Activated T-helper 2 cell treated with anti-CD3 and anti-CD28 coated beads, Interferon-gamma antibody, Interleukin-2, Interleukin-4, amounts not matched to agents 10 μg/mL and 5 μg/mL and 100 μg/mL, durations not matched to agents 14 hours and 24 hours and 36 hours (primary cell): ENCODE measurements around the gene DPEP3. TPM values are rescaled to one million over a fixed set of nuclear protein-coding genes. Genes with fewer than 3 reads are reported as not detected.
"Not testable (repeated sequence)": the region's sequence is repeated elsewhere in the genome, so short reads cannot be mapped to it uniquely, and the experiment has no call there.

ENCODE experiments used
- DNase-seq: peaks from one replicate; pipeline ENCODE4 v3.0.0; 2021; ENCODE audit warnings: low spot score
- H3K27ac Mint-ChIP-seq: one replicate; pipeline ENCODE4 v1.8.0; 2021; ENCODE audit warnings: mixed read lengths
- H3K27me3 Mint-ChIP-seq: one replicate; pipeline ENCODE4 v1.8.0; 2021; ENCODE audit warnings: low read depth, mixed read lengths
- H3K36me3 Mint-ChIP-seq: one replicate; pipeline ENCODE4 v1.8.0; 2021; ENCODE audit warnings: low read depth, mixed read lengths
- H3K4me1 Mint-ChIP-seq: one replicate; pipeline ENCODE4 v1.8.0; 2021; ENCODE audit warnings: low read depth, mixed read lengths
- H3K4me3 Mint-ChIP-seq: one replicate; pipeline ENCODE4 v1.8.0; 2021; ENCODE audit warnings: low read depth, mild to moderate bottlenecking, moderate library complexity, mixed read lengths
- H3K9me3 Mint-ChIP-seq: one replicate; pipeline ENCODE4 v1.8.0; 2021; ENCODE audit warnings: mixed read lengths
- intact Hi-C: fragments of 100-400 bp; cut with micrococcal nuclease; formaldehyde crosslinking; loops from one replicate; pipeline ENCODE4 v1.15.1; 2023
- total RNA-seq: library from RNA; stranded (reverse); gene quantifications from 2 replicates; pipeline ENCODE4 v1.2.3, GENCODE V29; 2022

DPEP3 gene
- total RNA-seq, 1 donor from 2014 or later, result not detected

DNA sequence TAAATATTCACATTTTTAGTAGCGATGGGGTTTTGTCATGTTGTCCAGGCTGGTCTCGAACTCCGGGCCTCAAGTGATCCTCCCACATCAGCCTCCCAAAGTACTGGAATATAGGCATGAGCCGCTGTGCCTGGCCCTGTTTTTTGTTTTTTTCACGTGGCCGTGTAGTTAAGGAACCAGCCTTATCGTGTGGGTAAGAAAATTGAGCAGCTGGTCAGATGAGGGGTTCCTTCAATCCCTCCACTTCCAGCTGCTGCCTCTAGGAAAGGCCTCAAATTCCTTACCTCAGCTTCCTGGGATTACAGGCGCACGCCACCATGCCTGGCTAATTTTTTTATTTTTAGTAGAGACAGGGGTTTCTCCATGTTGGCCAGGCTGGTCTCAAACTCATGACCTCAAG, 24.9 kb upstream of the DPEP3 start:
- H3K4me1 Mint-ChIP-seq, result peaks cover 15% of the 10 kb centered on the region
- intact Hi-C loops, result no loop called here
- no peaks in the 10 kb centered on the region for H3K9me3 Mint-ChIP-seq
- no peaks in the 10 kb centered on the region for H3K36me3 Mint-ChIP-seq
- H3K4me3 Mint-ChIP-seq, result no peak overlapping the region
- no peak for DNase-seq
- no peaks in the 10 kb centered on the region for H3K27me3 Mint-ChIP-seq
- H3K27ac Mint-ChIP-seq, result peak overlapping the region; percentile 83

DNA sequence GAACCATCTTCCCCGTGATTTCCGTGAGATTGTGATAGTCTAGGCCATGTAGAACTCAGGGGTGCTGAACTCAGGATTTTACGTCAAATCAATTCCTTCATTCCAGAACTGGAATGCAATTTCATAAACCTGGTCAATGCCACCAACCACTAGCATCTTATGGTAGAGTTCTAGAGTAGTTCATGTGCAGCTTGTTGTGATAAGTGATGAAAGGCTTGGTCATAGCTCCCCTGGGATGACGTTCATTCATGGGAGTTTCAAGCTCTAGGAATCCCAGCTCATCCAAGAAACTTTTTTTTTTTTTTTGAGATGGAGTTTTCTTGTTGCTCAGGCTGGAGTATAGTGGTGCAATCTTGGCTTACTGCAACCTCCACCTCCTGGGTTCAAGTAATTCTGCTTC, 22.7 kb upstream of the DPEP3 start:
- DNase-seq, result no peak
- H3K9me3 Mint-ChIP-seq, result no peaks in the 10 kb centered on the region
- H3K27me3 Mint-ChIP-seq, result no peaks in the 10 kb centered on the region
- H3K4me3 Mint-ChIP-seq, result no peak overlapping the region
- no peaks in the 10 kb centered on the region for H3K36me3 Mint-ChIP-seq
- peaks cover 32% of the 10 kb centered on the region for H3K4me1 Mint-ChIP-seq
- H3K27ac Mint-ChIP-seq, result no peak overlapping the region
- intact Hi-C loops, result no loop called here

DNA sequence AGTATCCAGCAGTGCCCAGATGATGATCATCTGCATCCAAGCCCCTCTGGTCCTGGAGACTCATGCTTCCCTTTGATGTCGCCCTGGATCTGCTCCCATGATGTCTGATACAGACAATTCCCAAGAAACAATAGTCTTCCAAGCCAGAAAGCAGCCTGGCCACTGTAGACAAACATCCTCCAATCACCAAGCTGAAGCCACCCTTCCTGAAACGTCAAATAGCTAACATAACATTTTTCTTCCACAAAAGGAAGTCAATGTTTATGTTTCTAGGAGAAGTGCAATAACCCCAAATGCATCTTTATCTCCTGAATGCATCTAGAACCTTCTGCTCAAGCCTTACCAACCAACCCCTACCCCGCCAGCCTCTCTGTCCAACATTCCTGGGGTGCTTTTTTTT, 20.2 kb upstream of the DPEP3 start:
- H3K27ac Mint-ChIP-seq, result peak overlapping the region; percentile 78
- no peak for DNase-seq
- intact Hi-C loops, result no loop called here
- no peaks in the 10 kb centered on the region for H3K27me3 Mint-ChIP-seq
- H3K4me3 Mint-ChIP-seq, result peak overlapping the region; percentile 63
- H3K4me1 Mint-ChIP-seq, result peaks cover 33% of the 10 kb centered on the region
- H3K36me3 Mint-ChIP-seq, result no peaks in the 10 kb centered on the region
- H3K9me3 Mint-ChIP-seq, result no peaks in the 10 kb centered on the region

DNA sequence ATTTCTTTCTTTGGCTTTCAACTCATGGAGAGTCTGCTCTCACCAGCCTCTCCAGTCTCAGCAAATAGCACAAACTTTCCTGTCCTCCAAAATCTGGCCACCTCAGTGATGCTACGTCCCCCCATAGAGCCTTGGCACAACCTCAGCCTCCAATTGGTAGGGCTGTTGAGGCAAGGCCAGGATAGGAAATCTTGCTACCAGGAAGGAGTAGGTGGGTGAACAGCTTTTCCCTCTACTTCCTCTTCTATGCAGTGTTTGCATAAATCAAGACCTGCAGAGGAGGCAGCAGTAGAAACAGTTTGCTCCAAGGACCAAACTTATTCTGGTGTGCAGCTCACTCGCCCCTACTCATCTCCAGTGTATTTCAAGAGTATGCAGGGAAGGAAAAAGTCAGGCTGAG, 19.7 kb upstream of the DPEP3 start:
- intact Hi-C loops, result loop anchor here (2.0 to 5.0 kb wide), 2 partner anchors 23 to 82 kb away; partner anchors contain the start of genes DDX28 and DUS2

DNA sequence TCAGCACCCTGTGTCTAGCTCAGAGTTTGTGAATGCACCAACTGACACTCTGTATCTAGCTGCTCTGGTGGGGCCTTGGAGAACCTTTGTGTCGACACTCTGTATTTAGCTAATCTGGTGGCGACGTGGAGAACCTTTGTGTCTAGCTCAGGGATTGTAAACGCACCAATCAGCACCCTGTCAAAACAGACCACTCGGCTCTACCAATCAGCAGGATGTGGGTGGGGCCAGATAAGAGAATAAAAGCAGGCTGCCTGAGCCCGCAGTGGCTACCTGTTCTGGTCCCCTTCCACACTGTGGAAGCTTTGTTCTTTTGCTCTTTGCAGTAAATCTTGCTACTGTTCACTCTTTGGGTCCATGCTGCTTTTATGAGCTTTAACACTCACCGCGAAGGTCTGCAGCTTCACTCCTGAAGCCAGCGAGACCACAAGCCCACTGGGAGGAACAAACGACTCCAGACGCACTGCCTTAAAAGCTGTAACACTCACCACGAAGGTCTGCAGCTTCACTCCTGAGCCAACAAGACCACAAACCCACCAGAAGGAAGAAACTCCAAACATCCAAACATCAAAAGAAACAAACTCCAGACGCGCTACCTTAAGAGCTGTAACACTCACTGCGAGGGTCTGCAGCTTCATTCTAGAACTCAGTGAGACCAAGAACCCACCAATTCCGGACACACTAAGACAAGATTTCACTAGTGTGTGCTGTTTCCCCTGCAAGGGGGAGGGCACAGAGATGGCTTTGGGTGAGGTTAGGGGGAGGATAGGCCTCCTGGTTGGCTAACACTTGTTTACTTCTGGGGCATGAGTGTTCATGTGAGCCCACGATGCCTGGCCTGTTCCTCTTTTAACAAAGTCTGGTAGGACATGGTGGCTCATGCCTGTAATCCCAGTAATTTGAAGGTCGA, 18.7 kb upstream of the DPEP3 start, which contains the start of gene DPEP2:
DPEP2 (minus strand) TSS at position 706 of the 910 bp plus-strand sequence. CDS start 6,272 bp downstream, outside the sequence.
- peak; percentile 31 for DNase-seq
- Mint-ChIP-seq H3K4me1 (peaks cover 41% of the 10 kb centered on the region), H3K4me3 (peak within 1 kb of the TSS; percentile 66), H3K27ac (peak within 1 kb of the TSS; percentile 90)
- not testable (repeated sequence) for H3K27me3 Mint-ChIP-seq, H3K9me3 Mint-ChIP-seq, H3K36me3 Mint-ChIP-seq
- intact Hi-C loops, result loop anchor here (2.0 to 5.0 kb wide), 2 partner anchors 24 to 83 kb away; partner anchors contain the start of genes DDX28 and DUS2

More for the DNA sequence above, 19.7 kb upstream of the DPEP3 start:
- Mint-ChIP-seq H3K27me3 (no peaks in the 10 kb centered on the region), H3K4me3 (peak overlapping the region; percentile 66), H3K36me3 (no peaks in the 10 kb centered on the region), H3K27ac (peak overlapping the region; percentile 90), H3K9me3 (no peaks in the 10 kb centered on the region), H3K4me1 (peaks cover 37% of the 10 kb centered on the region)
- DNase-seq, result no peak

DNA sequence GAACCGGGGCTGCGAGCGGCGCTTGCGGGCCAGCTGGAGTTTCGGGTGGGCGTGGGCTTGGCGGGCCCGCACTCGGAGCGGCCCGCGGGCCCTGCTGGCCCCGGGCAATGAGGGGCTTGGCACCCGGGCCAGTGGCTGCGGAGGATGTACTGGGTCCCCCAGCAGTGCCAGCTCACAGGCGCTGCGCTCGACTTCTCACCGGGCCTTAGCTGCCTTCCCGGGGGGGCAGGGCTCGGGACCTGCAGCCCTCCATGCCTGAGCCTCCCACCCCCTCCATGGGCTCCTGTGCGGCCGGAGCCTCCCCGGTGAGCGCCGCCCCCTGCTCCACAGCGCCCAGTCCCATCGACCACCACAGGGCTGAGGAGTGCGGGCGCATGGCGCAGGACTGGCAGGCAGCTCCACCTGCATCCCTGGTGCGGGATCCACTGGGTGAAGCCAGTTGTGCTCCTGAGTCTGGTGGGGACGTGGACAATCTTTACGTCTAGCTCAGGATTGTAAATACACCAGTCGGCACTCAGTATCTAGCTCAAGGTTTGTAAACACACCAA, 18.0 kb upstream of the DPEP3 start:
- not testable (repeated sequence) for H3K9me3 Mint-ChIP-seq, H3K27me3 Mint-ChIP-seq, DNase-seq, H3K4me3 Mint-ChIP-seq, H3K36me3 Mint-ChIP-seq
- peak overlapping the region; percentile 90 for H3K27ac Mint-ChIP-seq
- intact Hi-C loops, result loop anchor here (2.0 to 5.0 kb wide), 2 partner anchors 24 to 84 kb away; partner anchors contain the start of genes DDX28 and DUS2
- H3K4me1 Mint-ChIP-seq, result peaks cover 47% of the 10 kb centered on the region

DNA sequence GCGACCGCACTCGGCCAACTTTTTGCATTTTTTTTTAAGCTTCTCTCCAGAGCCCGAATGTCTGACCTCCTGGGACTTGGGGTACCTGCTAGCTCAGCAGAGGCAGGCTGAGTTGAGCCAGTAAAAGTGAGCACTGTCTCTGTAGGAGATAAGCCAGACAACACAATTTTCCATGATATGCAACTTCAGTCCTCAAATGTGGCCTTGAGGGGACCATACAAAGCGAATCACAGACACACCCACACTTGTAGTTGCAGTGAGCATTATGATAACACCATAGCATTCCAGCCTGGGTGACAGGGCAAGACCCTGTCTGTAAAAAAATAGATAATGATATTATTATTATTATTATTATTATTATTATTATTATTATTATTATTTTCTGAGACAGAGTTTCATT, 16.4 kb upstream of the DPEP3 start:
- Mint-ChIP-seq H3K36me3 (no peaks in the 10 kb centered on the region), H3K4me3 (no peak overlapping the region), H3K27ac (peak overlapping the region; percentile 68), H3K4me1 (peaks cover 52% of the 10 kb centered on the region), H3K27me3 (no peaks in the 10 kb centered on the region), H3K9me3 (no peaks in the 10 kb centered on the region)
- DNase-seq, result no peak
- intact Hi-C loops, result loop anchor here (5.0 kb wide), 1 partner anchor 86 kb away; no protein-coding TSS in a partner anchor

DNA sequence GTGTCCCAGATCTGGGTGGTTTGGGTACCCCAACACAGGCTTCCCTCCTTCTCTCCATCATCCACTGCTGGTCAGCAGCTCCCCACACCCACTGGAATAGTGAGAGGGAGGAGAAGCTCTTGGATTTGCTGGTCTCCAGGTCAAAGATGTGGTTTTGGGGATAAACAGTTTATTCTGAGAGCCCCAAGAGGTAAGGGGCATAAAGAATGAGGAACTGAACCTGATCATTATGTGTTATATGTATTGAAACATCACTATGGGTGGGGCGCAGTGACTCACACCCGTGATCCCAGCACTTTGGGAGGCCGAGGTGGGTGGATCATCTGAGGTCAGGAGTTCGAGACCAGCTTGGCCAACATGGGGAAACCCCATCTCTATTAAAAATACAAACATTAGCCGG, 15.1 kb upstream of the DPEP3 start:
- Mint-ChIP-seq H3K4me1 (peaks cover 49% of the 10 kb centered on the region), H3K36me3 (no peaks in the 10 kb centered on the region), H3K27me3 (no peaks in the 10 kb centered on the region), H3K4me3 (no peak overlapping the region), H3K9me3 (no peaks in the 10 kb centered on the region), H3K27ac (peak overlapping the region; percentile 77)
- DNase-seq, result no peak
- intact Hi-C loops, result loop anchor here (5.0 kb wide), 1 partner anchor 87 kb away; no protein-coding TSS in a partner anchor

DNA sequence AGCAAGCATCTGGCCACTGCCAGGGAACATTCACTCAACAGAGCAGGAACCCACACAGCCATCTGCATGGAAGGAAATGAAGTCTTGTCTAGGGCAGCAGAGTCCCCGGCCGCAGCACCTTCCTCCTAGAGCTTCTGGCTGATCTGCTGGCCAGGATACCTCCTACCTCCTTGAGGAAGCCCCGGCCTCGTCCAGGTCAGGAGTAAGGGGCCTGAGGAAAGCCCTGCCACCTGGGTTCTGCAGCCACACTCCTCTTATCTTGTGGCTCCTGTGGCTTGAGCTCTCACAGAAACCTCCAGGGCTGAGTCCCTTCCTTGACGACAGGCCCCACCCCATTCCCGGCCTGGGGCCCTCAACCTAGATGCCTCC, 13.7 kb upstream of the DPEP3 start:
- H3K4me3 Mint-ChIP-seq, result peak overlapping the region; percentile 79
- intact Hi-C loops, result not testable (repeated sequence)

DNA sequence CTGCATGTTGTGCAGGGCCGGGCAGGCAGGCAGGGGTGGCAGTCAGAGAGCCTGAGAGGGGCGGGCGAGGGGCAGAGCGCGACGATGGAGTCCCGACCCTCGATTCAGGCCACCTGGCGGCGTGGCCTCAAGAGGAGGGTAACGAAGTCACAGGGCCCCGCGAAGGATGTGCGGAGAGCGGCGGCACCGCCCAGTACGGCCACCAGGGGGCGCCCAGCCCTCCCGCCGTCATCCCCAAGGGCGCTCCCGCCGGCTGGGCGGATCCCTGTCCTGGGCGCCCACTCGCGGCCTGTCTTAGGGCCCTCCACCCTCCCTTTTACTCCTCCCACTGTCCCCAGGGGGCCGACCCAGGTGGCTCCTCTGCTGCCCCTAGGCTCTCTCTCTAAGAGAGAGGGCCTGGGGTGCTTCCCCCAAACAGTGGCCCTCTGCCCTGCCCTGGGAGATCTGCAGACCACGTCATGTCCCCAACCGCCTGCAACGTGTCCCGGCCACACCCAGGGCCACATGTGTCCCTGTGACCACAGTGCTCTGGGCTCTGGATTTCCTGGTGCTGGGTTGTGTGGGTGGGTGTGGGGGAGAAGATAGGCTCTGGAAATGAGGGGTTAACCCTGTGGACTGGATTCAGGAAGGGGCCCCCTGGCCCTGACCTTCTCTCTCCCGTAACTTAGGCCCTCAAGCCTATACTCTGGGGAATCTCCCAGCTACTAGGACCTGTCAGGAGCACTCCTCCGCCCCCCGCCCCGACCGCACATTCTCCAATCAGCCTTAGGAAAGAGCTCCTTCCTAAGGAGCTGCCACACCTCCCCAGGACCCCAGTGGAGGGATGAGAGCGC, 13.1 kb upstream of the DPEP3 start:
- Mint-ChIP-seq H3K9me3 (no peaks in the 10 kb centered on the region), H3K4me3 (peak overlapping the region; percentile 79)

More for the DNA sequence above, 13.7 kb upstream of the DPEP3 start:
- not testable (repeated sequence) for H3K36me3 Mint-ChIP-seq, H3K9me3 Mint-ChIP-seq, H3K27me3 Mint-ChIP-seq, DNase-seq
- peaks cover 35% of the 10 kb centered on the region for H3K4me1 Mint-ChIP-seq
- H3K27ac Mint-ChIP-seq, result peak overlapping the region; percentile 99

DNA sequence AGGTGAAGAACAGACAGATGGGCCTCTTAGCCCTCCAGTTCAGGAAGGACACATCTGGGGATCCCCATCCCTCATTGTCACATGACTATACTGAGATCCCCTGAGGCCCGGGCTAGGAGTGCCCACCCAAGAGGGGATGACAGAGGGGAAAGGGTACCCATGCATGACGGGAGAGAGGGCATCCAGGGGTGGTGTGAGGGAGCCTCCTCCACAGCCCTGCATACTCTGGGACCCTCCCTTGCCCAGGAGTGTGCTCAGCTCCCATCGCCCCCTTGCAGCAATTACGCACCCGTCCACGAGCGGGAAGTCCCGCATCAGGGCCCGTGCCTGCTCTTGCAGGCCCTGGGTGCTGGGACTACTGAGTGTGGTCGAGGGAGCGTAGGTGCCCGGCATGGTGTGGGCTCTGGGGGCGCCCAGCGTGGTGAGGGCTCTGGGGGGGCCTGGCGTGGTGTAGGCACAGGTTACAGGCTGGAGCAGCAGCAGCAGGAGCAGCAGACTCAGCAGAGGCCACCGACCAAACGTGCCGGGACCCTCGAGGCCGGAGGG, 12.4 kb upstream of the DPEP3 start:
- Mint-ChIP-seq H3K4me3 (no peak overlapping the region), H3K27ac (peak overlapping the region; percentile 69)
- intact Hi-C loops, result loop anchor here (1.0 kb wide), 3 partner anchors 8 to 72 kb away; no protein-coding TSS in a partner anchor

More for the DNA sequence above, 13.1 kb upstream of the DPEP3 start:
- DNase-seq, result peak; percentile 80
- no peaks in the 10 kb centered on the region for H3K36me3 Mint-ChIP-seq
- intact Hi-C loops, result loop anchor here (1.0 kb wide), 3 partner anchors 9 to 71 kb away; no protein-coding TSS in a partner anchor
- H3K4me1 Mint-ChIP-seq, result peaks cover 30% of the 10 kb centered on the region
- peak overlapping the region; percentile 99 for H3K27ac Mint-ChIP-seq
- H3K27me3 Mint-ChIP-seq, result no peaks in the 10 kb centered on the region

DNA sequence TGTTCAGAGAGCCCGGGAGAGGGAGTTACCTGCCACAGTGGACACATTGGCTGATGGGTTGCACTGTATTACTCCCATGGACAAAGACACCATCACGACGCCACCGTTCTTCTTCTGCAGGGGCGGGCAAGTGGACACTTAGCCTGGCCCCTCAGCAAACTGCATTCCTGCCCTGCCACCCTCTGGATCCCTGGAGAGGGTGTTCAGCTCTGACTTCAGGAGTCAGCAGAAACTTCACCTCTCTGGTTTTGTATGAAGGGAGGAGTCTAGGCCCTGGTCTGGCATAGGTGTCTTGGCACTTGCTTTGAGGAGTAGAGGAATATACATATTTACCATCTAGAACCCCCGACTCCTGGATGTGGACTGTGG, 9.7 kb upstream of the DPEP3 start:
- no peaks in the 10 kb centered on the region for H3K36me3 Mint-ChIP-seq
- peak overlapping the region; percentile 1 for H3K27ac Mint-ChIP-seq
- intact Hi-C loops, result no loop called here
- H3K9me3 Mint-ChIP-seq, result no peaks in the 10 kb centered on the region
- DNase-seq, result no peak
- H3K27me3 Mint-ChIP-seq, result no peaks in the 10 kb centered on the region
- H3K4me3 Mint-ChIP-seq, result no peak overlapping the region
- peaks cover 18% of the 10 kb centered on the region for H3K4me1 Mint-ChIP-seq

More for the DNA sequence above, 12.4 kb upstream of the DPEP3 start:
- H3K9me3 Mint-ChIP-seq, result no peaks in the 10 kb centered on the region
- no peaks in the 10 kb centered on the region for H3K36me3 Mint-ChIP-seq
- H3K27me3 Mint-ChIP-seq, result no peaks in the 10 kb centered on the region
- H3K4me1 Mint-ChIP-seq, result peaks cover 30% of the 10 kb centered on the region
- DNase-seq, result no peak
